Pancreas (tissue), 10 donors: Measurements from ENCODE around the gene STIM2. TPM values are rescaled to one million over a fixed set of nuclear protein-coding genes. Genes with fewer than 3 reads are reported as not detected.
"Not testable (repeated sequence)": the region's sequence is repeated elsewhere in the genome, so short reads cannot be mapped to it uniquely, and the experiment has no call there.

Source experiments
- ATAC-seq, 4 donors: fragments of 200-7000 bp; cut with Tn5 transposase; one replicate each; pipeline versions ENCODE4 v1.8.0 to v1.9.1; 2020; ENCODE audit warnings: mild to moderate bottlenecking in 4 of 4, moderate library complexity in 4 of 4
- DNase-seq, 6 donors: peaks; one replicate each; pipeline ENCODE4 v3.0.0-alpha.2; 2020
- FAIRE-seq: peaks from 2 replicates; lab custom pipeline; 2012; peaks lifted over from hg19 to GRCh38; lab: Jason Lieb, UNC
- H3K27ac ChIP-seq, 4 donors: fragments of 200-600 bp; sonication (generic); 1 replicate in 3 of 4; 2 replicates in 1 of 4; pipeline versions ENCODE4 v1.5.0 to v1.8.0; 2020
- H3K27me3 ChIP-seq, 4 donors: fragments of 200-600 bp; one replicate each; pipeline ENCODE4 v1.8.0; 2021
- H3K36me3 ChIP-seq, 3 donors: fragments of 200-600 bp; sonication (generic) in 1 of 3; one replicate each; pipeline versions ENCODE4 v1.5.0 to v1.8.0; 2020 to 2021
- H3K4me1 ChIP-seq, 3 donors: fragments of 200-600 bp; one replicate each; pipeline ENCODE4 v1.8.0; 2021
- H3K4me3 ChIP-seq, 4 donors: fragments of 200-600 bp; sonication (generic) in 2 of 4; one replicate each; pipeline versions ENCODE4 v1.5.0 to v1.8.0; 2020 to 2021
- H3K9me3 ChIP-seq, 4 donors: fragments of 200-600 bp; one replicate each; pipeline ENCODE4 v1.8.0; 2021
- CTCF ChIP-seq, 4 donors: fragments of 200-600 bp; sonication (generic) in 3 of 4; IDR thresholded peaks; one replicate each; pipeline versions ENCODE4 v1.5.0 to v1.8.0; 2021; ENCODE audit warnings: antibody characterized with exemption in 4 of 4
- WGBS, 2 donors: extraction: QIAGEN DNeasy Blood & Tissue Kit; methylation state at CpG; one replicate each; pipeline ENCODE4 v1.1.7; 2013; 5-methylcytosine and 5-hydroxymethylcytosine counted together
- intact Hi-C, 3 donors: fragments of 100-400 bp; cut with DNase I; formaldehyde crosslinking; loops; one replicate each; pipeline versions ENCODE4 v1.11.1 to v1.14.2; 2022
- polyA plus RNA-seq, 2 donors: library from polyadenylated mRNA; stranded (reverse); fragments of 200-250 nt; gene quantifications; one replicate each; pipeline ENCODE4 v1.2.3, GENCODE V29; 2013
- total RNA-seq, 6 donors: library from RNA; stranded (reverse); fragmentation: NEBNext Ultra II Directional in 4 of 6; extraction: Animal tissue kit (Norgen Biotek cat#: 25700) in 4 of 6; gene quantifications; one replicate each; pipeline versions ENCODE4 v1.2.1 to v1.2.4, GENCODE V29; 2021 to 2023
- donor health status: healthy with polysubstance abuse.
- donor health status: DM: no; HTN: no; CAD: no; lungs with moderate emphysema.
- donor health status: DM: no; HTN: no; CAD: no.
- donor health status: control.
- donor health status: control.
- donor health status: Bipolar disorder and iron deficiency.
- donor health status: DM: yes; HTN: yes; CAD: no.
- donor health status: DM: no; HTN: no; CAD: no.
- donor health status: DM: no; HTN: no; CAD: no.
- donor health status: DM: yes; HTN: yes; CAD: no.

The STIM2 gene
- total and polyA plus RNA-seq, 8 donors, result 7.6 to 18.7 (median 12.6) TPM

GRCh38 chr4:26821677-26822503 is 38.8 kb upstream of the STIM2 start:
- DNase-seq, result no peak
- ATAC-seq, result peak in 1 of 4 donors; percentile 53
- TF ChIP-seq CTCF (IDR thresholded peaks at IDR 0.05), result no peak
- no peak overlapping the region for H3K27ac ChIP-seq
- intact Hi-C loops, result no loop called here
- H3K36me3 ChIP-seq, result no peaks in the 10 kb centered on the region
- no peaks in the 10 kb centered on the region for H3K27me3 ChIP-seq
- no peaks in the 10 kb centered on the region for H3K9me3 ChIP-seq
- WGBS, 2 donors, result 77 to 79% methylated on average over 11 of the region's 11 CpGs
- no peak for FAIRE-seq
- peaks cover 0 to 9% (median 5%) of the 10 kb centered on the region in 3 donors for H3K4me1 ChIP-seq
- H3K4me3 ChIP-seq, result no peak overlapping the region

- no peak for TF ChIP-seq CTCF (IDR thresholded peaks at IDR 0.05)
- DNase-seq (no peak), ATAC-seq (no peak), FAIRE-seq (no peak)
- Histone ChIP-seq H3K27me3 (no peaks in the 10 kb centered on the region), H3K36me3 (no peaks in the 10 kb centered on the region), H3K4me3 (no peak overlapping the region), H3K4me1 (peaks cover 0 to 15% (median 11%) of the 10 kb centered on the region in 3 donors), H3K27ac (no peak overlapping the region), H3K9me3 (no peaks in the 10 kb centered on the region)
- intact Hi-C loops, result no loop called here
- 72 to 85% methylated on average over 6 of the region's 6 CpGs for WGBS, 2 donors
Observed at GRCh38 chr4:26822546-26822945, 38.1 kb upstream of the STIM2 start.

- FAIRE-seq, H3K9me3 ChIP-seq, ATAC-seq, intact Hi-C loops, H3K27me3 ChIP-seq, H3K27ac ChIP-seq, H3K36me3 ChIP-seq, H3K4me3 ChIP-seq, DNase-seq: not testable (repeated sequence)
- peaks cover 0 to 20% (median 14%) of the 10 kb centered on the region in 3 donors for H3K4me1 ChIP-seq
- WGBS, 2 donors, result 93 to 96% methylated on average over 6 of the region's 6 CpGs
Observed at GRCh38 chr4:26822974-26823373, 37.7 kb upstream of the STIM2 start.

GRCh38 chr4:26823583-26823982 is 37.1 kb upstream of the STIM2 start:
- ATAC-seq, result no peak
- WGBS, 2 donors, result 94 to 97% methylated on average over 3 of the region's 3 CpGs

GRCh38 chr4:26824667-26825066 is 36.0 kb upstream of the STIM2 start:
- DNase-seq, result no peak
- no peak for ATAC-seq
- FAIRE-seq, result no peak
- Histone ChIP-seq H3K4me1 (peaks cover 9 to 34% (median 27%) of the 10 kb centered on the region in 3 donors), H3K36me3 (no peaks in the 10 kb centered on the region), H3K27me3 (no peaks in the 10 kb centered on the region), H3K4me3 (no peak overlapping the region), H3K27ac (no peak overlapping the region), H3K9me3 (no peaks in the 10 kb centered on the region)
- WGBS, 2 donors, result 78 to 92% methylated on average over 2 of the region's 2 CpGs
- no peak for TF ChIP-seq CTCF (IDR thresholded peaks at IDR 0.05)
- intact Hi-C loops, result no loop called here

More at GRCh38 chr4:26823583-26823982, 37.1 kb upstream of the STIM2 start:
- Histone ChIP-seq H3K27me3 (no peaks in the 10 kb centered on the region), H3K36me3 (no peaks in the 10 kb centered on the region), H3K9me3 (no peaks in the 10 kb centered on the region), H3K4me3 (no peak overlapping the region), H3K4me1 (peaks cover 5 to 26% (median 17%) of the 10 kb centered on the region in 3 donors), H3K27ac (no peak overlapping the region)
- intact Hi-C loops, result no loop called here
- DNase-seq (no peak), FAIRE-seq (no peak)
- TF ChIP-seq CTCF (IDR thresholded peaks at IDR 0.05), result no peak
